Measurements from ENCODE around the gene ETFDH.
"Not testable (repeated sequence)": the region's sequence is repeated elsewhere in the genome, so short reads cannot be mapped to it uniquely, and the experiment has no call there.

Gene ETFDH

DNA sequence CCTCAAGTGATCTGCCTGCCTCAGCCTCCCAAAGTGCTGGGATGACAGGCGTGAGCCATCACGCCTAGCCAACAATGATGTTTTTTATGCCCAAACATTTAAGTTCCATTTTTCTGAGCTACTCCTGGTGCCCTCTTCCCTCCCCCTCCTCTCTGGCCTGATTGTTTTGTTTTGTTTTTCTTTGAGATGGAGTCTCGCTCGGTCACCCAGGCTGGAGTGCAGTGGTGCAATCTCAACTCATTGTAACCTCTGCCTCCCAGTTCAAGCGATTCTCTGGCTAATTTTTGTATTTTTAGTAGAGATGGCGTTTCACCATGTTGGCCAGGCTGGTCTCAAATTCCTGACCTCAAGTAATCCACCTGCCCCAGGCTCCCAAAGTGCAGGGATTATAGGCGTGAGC is 83.7 kb downstream of the ETFDH start:
- DNase-seq, ATAC-seq: not testable (repeated sequence)

- DNase-seq (no peak), ATAC-seq (no peak)
Measured at GRCh38 chr4:158756588-158756987, 84.5 kb downstream of the ETFDH start.

GRCh38 chr4:158758142-158758541 is 86.0 kb downstream of the ETFDH start:
- DNase-seq (no peak), ATAC-seq (no peak)

- ATAC-seq (no peak), DNase-seq (no peak)
Measured at GRCh38 chr4:158758703-158759102, 86.6 kb downstream of the ETFDH start.
